Loucy (cell line): Measurements from ENCODE around the gene PLD2.

ENCODE experiments used
- H2AFZ ChIP-seq: fragments of 200-600 bp; sonication (generic); 2 replicates; pipeline ENCODE4 v1.6.0; 2016; ENCODE audit warnings: antibody characterized with exemption, mild to moderate bottlenecking, low read length, moderate library complexity
- H3F3A ChIP-seq: fragments of 200-600 bp; 2 replicates; pipeline ENCODE4 v1.6.0; 2016; ENCODE audit warnings: antibody characterized with exemption, low read depth, mild to moderate bottlenecking
- H3K27me3 ChIP-seq: fragments of 200-600 bp; sonication (generic); 2 replicates; pipeline ENCODE4 v1.6.1; 2014; ENCODE audit warnings: low read length, mild to moderate bottlenecking; ENCODE audit not compliant: insufficient read depth, poor library complexity, severe bottlenecking
- H3K36me3 ChIP-seq: fragments of 200-600 bp; sonication (generic); 2 replicates; pipeline ENCODE4 v1.6.1; 2016; ENCODE audit warnings: low read length; ENCODE audit not compliant: insufficient read depth
- H3K4me1 ChIP-seq: fragments of 200-600 bp; sonication (generic); 2 replicates; pipeline ENCODE4 v1.5.1; 2014; ENCODE audit warnings: low read length, mild to moderate bottlenecking; ENCODE audit not compliant: insufficient read depth, poor library complexity, severe bottlenecking
- H3K4me2 ChIP-seq: fragments of 200-600 bp; sonication (generic); 2 replicates; pipeline ENCODE4 v1.6.0; 2014; ENCODE audit warnings: antibody characterized with exemption, low read length, low read depth, mild to moderate bottlenecking; ENCODE audit not compliant: poor library complexity, severe bottlenecking
- H3K4me3 ChIP-seq: fragments of 200-600 bp; sonication (generic); 2 replicates; pipeline ENCODE4 v1.5.1; 2014; ENCODE audit warnings: low read length, mild to moderate bottlenecking, mixed read lengths; ENCODE audit not compliant: poor library complexity, severe bottlenecking
- H3K79me2 ChIP-seq: fragments of 200-600 bp; sonication (generic); 2 replicates; pipeline ENCODE4 v1.6.1; 2014; ENCODE audit warnings: low read length; ENCODE audit not compliant: insufficient read depth
- H3K9ac ChIP-seq: fragments of 200-600 bp; sonication (generic); 2 replicates; pipeline ENCODE4 v1.6.0; 2014; ENCODE audit warnings: mild to moderate bottlenecking, low read depth, low read length, moderate library complexity; ENCODE audit not compliant: poor library complexity, severe bottlenecking
- H3K9me2 ChIP-seq: fragments of 200-600 bp; sonication (generic); replicated peaks from 2 replicates; pipeline ENCODE4 v1.6.1; 2016; ENCODE audit warnings: low read depth, low read length, mixed read lengths
- H3K9me3 ChIP-seq: fragments of 200-600 bp; sonication (generic); 2 replicates; pipeline ENCODE4 v1.6.1; 2014; ENCODE audit warnings: mild to moderate bottlenecking, antibody characterized with exemption, low read length, low read depth; ENCODE audit not compliant: insufficient read depth
- H4K20me1 ChIP-seq: fragments of 200-600 bp; sonication (generic); 2 replicates; pipeline ENCODE4 v1.6.0; 2014; ENCODE audit warnings: antibody characterized with exemption, low read length, mild to moderate bottlenecking; ENCODE audit not compliant: insufficient read depth, poor library complexity, severe bottlenecking
- CTCF ChIP-seq: fragments of 200-600 bp; sonication (generic); conservative IDR thresholded peaks from 2 replicates; pipeline ENCODE4 v1.5.1; 2014; ENCODE audit warnings: mild to moderate bottlenecking, antibody characterized with exemption, low read length
- EZH2phosphoT487 ChIP-seq: fragments of 200-600 bp; IDR thresholded peaks from 2 replicates; pipeline ENCODE4 v1.6.1; 2018; ENCODE audit warnings: antibody characterized with exemption, mild to moderate bottlenecking, moderate library complexity, borderline replicate concordance

The PLD2 gene

GRCh38 chr17:4769628-4770027, 37.3 kb upstream of the PLD2 start:
- Histone ChIP-seq H3K4me2 (no peak overlapping the region), H3K9me3 (no peaks in the 10 kb centered on the region), H3K9me2 (no peaks in the 10 kb centered on the region), H3K4me3 (no peak overlapping the region), H4K20me1 (no peaks in the 10 kb centered on the region), H3K27me3 (no peaks in the 10 kb centered on the region), H2AFZ (no peak overlapping the region), H3K36me3 (no peaks in the 10 kb centered on the region), H3K4me1 (no peaks in the 10 kb centered on the region), H3K9ac (no peak overlapping the region), H3K79me2 (no peaks in the 10 kb centered on the region), H3F3A (no peaks in the 10 kb centered on the region)
- no peak for TF ChIP-seq EZH2phosphoT487
- no peak for TF ChIP-seq CTCF

- Histone ChIP-seq H3K27me3 (no peaks in the 10 kb centered on the region), H3K4me2 (no peak within 1 kb of the TSS), H3F3A (no peaks in the 10 kb centered on the region), H3K36me3 (no peaks in the 10 kb centered on the region), H3K79me2 (no peaks in the 10 kb centered on the region), H3K4me3 (no peak within 1 kb of the TSS), H3K4me1 (no peaks in the 10 kb centered on the region), H3K9me2 (no peaks in the 10 kb centered on the region), H3K9me3 (no peaks in the 10 kb centered on the region), H3K9ac (no peak within 1 kb of the TSS), H2AFZ (peak within 1 kb of the TSS; percentile 36; the same call in 1 of the 2 replicates), H4K20me1 (no peaks in the 10 kb centered on the region)
- no peak for TF ChIP-seq EZH2phosphoT487
- TF ChIP-seq CTCF = no peak
Measured at GRCh38 chr17:4771519-4772234, 35.3 kb upstream of the PLD2 start, which contains the start of gene TM4SF5. TSS of gene TM4SF5 (plus strand) at chr17:4771886. CDS start at chr17:4771923, 37 bp downstream.

- no peak overlapping the region for H3K9ac ChIP-seq
Measured at GRCh38 chr17:4772235-4772613, 34.7 kb upstream of the PLD2 start.

More at GRCh38 chr17:4772235-4772613, 34.7 kb upstream of the PLD2 start:
- TF ChIP-seq CTCF (no peak), EZH2phosphoT487 (no peak)
- no peaks in the 10 kb centered on the region for H3K9me2 ChIP-seq
- no peaks in the 10 kb centered on the region for H3K36me3 ChIP-seq
- no peaks in the 10 kb centered on the region for H3F3A ChIP-seq
- no peaks in the 10 kb centered on the region for H4K20me1 ChIP-seq
- H3K4me3 ChIP-seq = no peak overlapping the region
- H3K4me1 ChIP-seq = no peaks in the 10 kb centered on the region
- no peak overlapping the region for H2AFZ ChIP-seq
- H3K9me3 ChIP-seq = no peaks in the 10 kb centered on the region
- H3K27me3 ChIP-seq = no peaks in the 10 kb centered on the region
- no peaks in the 10 kb centered on the region for H3K79me2 ChIP-seq
- no peak overlapping the region for H3K4me2 ChIP-seq
